ENCODE measurements around the gene TBXAS1.

Gene TBXAS1

DNA sequence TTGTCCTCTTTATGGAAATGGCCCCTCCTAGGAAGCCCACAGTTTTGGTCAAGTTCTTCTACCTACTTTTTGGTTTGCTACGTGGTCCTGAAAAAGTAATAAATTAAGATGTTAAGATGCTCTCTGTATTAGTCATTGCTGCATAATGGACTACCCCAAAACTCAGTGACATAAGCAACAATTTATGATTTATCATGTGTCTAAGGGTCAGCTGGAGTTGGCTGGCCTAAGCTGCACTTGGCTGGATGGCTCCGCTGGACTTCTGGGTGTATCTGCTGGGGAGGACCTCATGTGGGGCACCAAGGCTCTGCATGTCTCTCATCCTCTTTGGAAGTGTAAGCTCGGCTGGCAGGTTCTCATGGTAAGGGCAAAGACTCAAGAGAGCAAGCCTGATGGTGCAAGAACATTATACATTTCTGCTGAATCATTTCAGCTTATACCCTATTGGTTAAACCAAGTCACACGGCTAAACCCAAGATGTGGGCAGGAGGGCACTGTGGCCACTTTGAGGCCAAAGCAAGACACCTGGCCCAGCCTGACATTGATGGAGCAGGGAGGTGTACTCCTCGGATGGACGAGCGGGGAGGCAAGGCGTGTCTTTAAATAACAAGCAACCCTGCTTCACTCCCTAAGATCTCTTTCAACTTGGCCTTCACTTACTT lies 47.7 kb downstream of the TBXAS1 start:
- TF ChIP-seq, protein P1, sequence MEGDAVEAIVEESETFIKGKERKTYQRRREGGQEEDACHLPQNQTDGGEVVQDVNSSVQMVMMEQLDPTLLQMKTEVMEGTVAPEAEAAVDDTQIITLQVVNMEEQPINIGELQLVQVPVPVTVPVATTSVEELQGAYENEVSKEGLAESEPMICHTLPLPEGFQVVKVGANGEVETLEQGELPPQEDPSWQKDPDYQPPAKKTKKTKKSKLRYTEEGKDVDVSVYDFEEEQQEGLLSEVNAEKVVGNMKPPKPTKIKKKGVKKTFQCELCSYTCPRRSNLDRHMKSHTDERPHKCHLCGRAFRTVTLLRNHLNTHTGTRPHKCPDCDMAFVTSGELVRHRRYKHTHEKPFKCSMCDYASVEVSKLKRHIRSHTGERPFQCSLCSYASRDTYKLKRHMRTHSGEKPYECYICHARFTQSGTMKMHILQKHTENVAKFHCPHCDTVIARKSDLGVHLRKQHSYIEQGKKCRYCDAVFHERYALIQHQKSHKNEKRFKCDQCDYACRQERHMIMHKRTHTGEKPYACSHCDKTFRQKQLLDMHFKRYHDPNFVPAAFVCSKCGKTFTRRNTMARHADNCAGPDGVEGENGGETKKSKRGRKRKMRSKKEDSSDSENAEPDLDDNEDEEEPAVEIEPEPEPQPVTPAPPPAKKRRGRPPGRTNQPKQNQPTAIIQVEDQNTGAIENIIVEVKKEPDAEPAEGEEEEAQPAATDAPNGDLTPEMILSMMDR (IDR thresholded peaks at IDR 0.05; ENCODE audit: low read depth, low read length, poor library complexity, severe bottlenecking), result no peak
- TF ChIP-seq EZH2phosphoT487 (IDR thresholded peaks at IDR 0.05; ENCODE audit: borderline replicate concordance, low read length), result no peak
- Histone ChIP-seq H3K9me2 (replicated peaks; ENCODE audit: control insufficient read depth, low read length) (no peaks in the 10 kb centered on the region), H3K9me3 (ENCODE audit: control insufficient read depth, insufficient read depth, low read length) (no peaks in the 10 kb centered on the region), H3K4me3 (ENCODE audit: low read length) (no peak overlapping the region), H3K4me2 (ENCODE audit: low read length) (no peak overlapping the region), H4K20me1 (ENCODE audit: control insufficient read depth, insufficient read depth, low read depth, low read length) (no peaks in the 10 kb centered on the region), H3F3A (ENCODE audit: control insufficient read depth, insufficient read depth) (no peaks in the 10 kb centered on the region), H3K79me2 (ENCODE audit: control insufficient read depth, low read length) (no peaks in the 10 kb centered on the region), H3K4me1 (ENCODE audit: control insufficient read depth, low read length) (no peaks in the 10 kb centered on the region), H3K36me3 (ENCODE audit: control insufficient read depth, low read length) (no peaks in the 10 kb centered on the region), H3K27ac (ENCODE audit: low read depth, low read length) (no peak overlapping the region), H3K27me3 (ENCODE audit: control insufficient read depth, low read length) (no peaks in the 10 kb centered on the region; the same call in 1 of the 2 replicates)

DNA sequence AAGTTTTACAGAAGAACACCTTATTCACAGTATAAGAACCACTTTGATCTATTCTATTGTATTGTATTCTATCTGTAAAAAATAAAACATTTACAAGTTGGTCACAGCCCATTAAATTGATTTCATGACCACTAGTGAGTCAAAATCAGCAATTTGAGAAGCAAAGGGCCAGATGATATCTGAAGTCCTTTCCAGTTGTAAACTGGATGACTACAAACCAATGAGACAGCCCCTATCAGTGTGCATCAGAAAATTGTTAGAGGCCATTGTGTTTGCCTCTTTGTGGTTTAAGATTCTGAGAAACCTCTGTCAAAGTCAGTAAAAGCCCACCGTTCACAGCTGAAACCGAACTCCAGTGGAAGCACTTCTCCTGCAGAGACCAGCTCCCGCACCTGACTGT lies 54.8 kb downstream of the TBXAS1 start:
- H3K4me1 ChIP-seq (ENCODE audit: control insufficient read depth, low read length), result no peaks in the 10 kb centered on the region
- H3K36me3 ChIP-seq (ENCODE audit: control insufficient read depth, low read length), result no peaks in the 10 kb centered on the region
- no peaks in the 10 kb centered on the region for H3F3A ChIP-seq (ENCODE audit: control insufficient read depth, insufficient read depth)
- H3K27ac ChIP-seq (ENCODE audit: low read depth, low read length), result no peak overlapping the region
- no peaks in the 10 kb centered on the region; the same call in 1 of the 2 replicates for H3K27me3 ChIP-seq (ENCODE audit: control insufficient read depth, low read length)
- H3K9me3 ChIP-seq (ENCODE audit: control insufficient read depth, insufficient read depth, low read length), result no peaks in the 10 kb centered on the region
- H3K4me3 ChIP-seq (ENCODE audit: low read length), result no peak overlapping the region
- H3K9me2 ChIP-seq (replicated peaks; ENCODE audit: control insufficient read depth, low read length), result no peaks in the 10 kb centered on the region
- no peaks in the 10 kb centered on the region for H4K20me1 ChIP-seq (ENCODE audit: control insufficient read depth, insufficient read depth, low read depth, low read length)
- TF ChIP-seq EZH2phosphoT487 (IDR thresholded peaks at IDR 0.05; ENCODE audit: borderline replicate concordance, low read length), result no peak
- TF ChIP-seq, protein P1 (IDR thresholded peaks at IDR 0.05; ENCODE audit: low read depth, low read length, poor library complexity, severe bottlenecking), result no peak
- H3K79me2 ChIP-seq (ENCODE audit: control insufficient read depth, low read length), result no peaks in the 10 kb centered on the region
- H3K4me2 ChIP-seq (ENCODE audit: low read length), result no peak overlapping the region

DNA sequence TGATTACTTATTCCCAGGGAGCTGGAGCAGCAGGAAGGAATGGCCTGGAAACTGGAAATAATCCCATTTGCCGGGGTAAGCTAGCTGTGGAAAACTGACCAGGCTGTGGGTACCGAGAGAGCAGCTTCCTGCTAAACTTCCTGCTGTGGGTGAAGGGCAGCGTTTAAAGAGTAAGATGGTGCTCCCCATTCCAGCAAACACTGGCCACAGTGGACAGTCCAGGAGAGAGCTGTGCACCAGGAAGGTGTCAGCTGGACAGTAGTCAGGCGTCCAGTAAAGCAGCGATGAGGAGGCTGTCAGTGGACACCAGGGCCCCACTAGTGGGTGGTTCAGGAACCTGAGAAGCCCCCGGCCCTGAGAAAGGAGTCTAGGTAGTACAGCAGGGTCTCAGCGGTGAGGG lies 55.4 kb downstream of the TBXAS1 start:
- Histone ChIP-seq H3K4me3 (ENCODE audit: low read length) (no peak overlapping the region), H3K4me2 (ENCODE audit: low read length) (no peak overlapping the region)

More for the DNA sequence above, 55.4 kb downstream of the TBXAS1 start:
- H3K36me3 ChIP-seq (ENCODE audit: control insufficient read depth, low read length), result no peaks in the 10 kb centered on the region
- no peaks in the 10 kb centered on the region for H3K9me3 ChIP-seq (ENCODE audit: control insufficient read depth, insufficient read depth, low read length)
- H3F3A ChIP-seq (ENCODE audit: control insufficient read depth, insufficient read depth), result no peaks in the 10 kb centered on the region
- H4K20me1 ChIP-seq (ENCODE audit: control insufficient read depth, insufficient read depth, low read depth, low read length), result no peaks in the 10 kb centered on the region
- no peak for TF ChIP-seq EZH2phosphoT487 (IDR thresholded peaks at IDR 0.05; ENCODE audit: borderline replicate concordance, low read length)
- TF ChIP-seq, protein P1 (IDR thresholded peaks at IDR 0.05; ENCODE audit: low read depth, low read length, poor library complexity, severe bottlenecking), result no peak
- H3K27me3 ChIP-seq (ENCODE audit: control insufficient read depth, low read length), result no peaks in the 10 kb centered on the region; the same call in 1 of the 2 replicates
- H3K4me1 ChIP-seq (ENCODE audit: control insufficient read depth, low read length), result no peaks in the 10 kb centered on the region
- H3K27ac ChIP-seq (ENCODE audit: low read depth, low read length), result no peak overlapping the region
- no peaks in the 10 kb centered on the region for H3K79me2 ChIP-seq (ENCODE audit: control insufficient read depth, low read length)
- H3K9me2 ChIP-seq (replicated peaks; ENCODE audit: control insufficient read depth, low read length), result no peaks in the 10 kb centered on the region

Measured in DOHH2 (cell line).